Measurements from ENCODE around the gene GOLGA8R. TPM values are rescaled to one million over a fixed set of nuclear protein-coding genes. Genes with fewer than 3 reads are reported as not detected.
"Not testable (repeated sequence)": the region's sequence is repeated elsewhere in the genome, so short reads cannot be mapped to it uniquely, and the experiment has no call there.

GOLGA8R gene
- total RNA-seq, 2 experiments from 2014 or later, result 0.75 to 1.3 TPM

DNA sequence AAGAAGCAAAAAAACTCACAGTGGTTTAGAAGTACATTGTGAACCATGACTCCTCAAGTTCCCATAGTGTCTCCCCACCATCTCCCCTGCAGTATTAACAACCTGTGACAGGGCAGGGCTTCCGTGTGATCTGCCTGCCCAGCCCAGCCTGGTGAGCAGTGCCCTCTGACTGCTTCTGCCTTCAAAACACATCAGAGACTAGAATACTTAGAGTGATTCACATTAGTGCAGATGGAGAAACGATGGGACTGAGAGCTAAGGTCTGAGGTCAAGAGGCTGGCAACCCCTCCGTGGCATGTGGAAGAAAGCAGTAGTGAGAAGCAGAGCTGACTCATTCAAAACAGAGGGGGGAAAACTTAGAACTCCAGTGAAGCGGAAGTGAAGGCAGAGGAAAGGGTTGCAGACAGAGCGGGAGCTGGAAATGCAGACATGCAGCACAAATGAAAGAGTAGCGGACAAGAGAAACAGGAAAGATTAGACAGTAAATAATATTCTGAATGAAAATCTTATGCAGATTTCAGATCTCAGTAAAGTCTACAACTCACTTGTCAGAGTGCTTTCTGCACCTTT lies 27.7 kb downstream of the GOLGA8R start:
- H3K27me3 Mint-ChIP-seq; ATAC-seq; DNase-seq; H3K9me3 Mint-ChIP-seq (ENCODE audit: low read depth); H3K4me3 Mint-ChIP-seq; POLR2A ChIA-PET; intact Hi-C loops (cut with DNase I, micrococcal nuclease); H3K27ac Mint-ChIP-seq; H3K4me1 Mint-ChIP-seq; H3K36me3 Mint-ChIP-seq (ENCODE audit: low read depth); CTCF ChIA-PET: not testable (repeated sequence)

DNA sequence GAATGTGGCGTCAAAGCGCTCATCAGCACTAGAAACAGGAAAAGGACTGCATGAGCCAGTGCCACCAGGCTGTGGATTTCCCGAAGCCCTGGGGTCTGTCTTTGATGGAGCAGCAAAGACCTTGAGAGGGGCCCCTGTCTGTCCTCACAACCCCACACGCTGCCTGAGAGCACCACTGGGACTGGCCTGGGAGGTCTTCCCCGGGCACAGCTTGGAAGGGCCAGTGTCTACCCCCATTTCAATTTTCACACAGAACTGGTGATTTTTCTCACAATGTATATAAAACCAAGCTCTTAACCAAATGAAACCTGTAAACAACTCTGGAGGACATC lies 37.0 kb downstream of the GOLGA8R start:
- CTCF ChIA-PET; DNase-seq; H3K27ac Mint-ChIP-seq; POLR2A ChIA-PET; H3K9me3 Mint-ChIP-seq (ENCODE audit: low read depth); H3K27me3 Mint-ChIP-seq; intact Hi-C loops (cut with DNase I, micrococcal nuclease); H3K36me3 Mint-ChIP-seq (ENCODE audit: low read depth); H3K4me1 Mint-ChIP-seq; H3K4me3 Mint-ChIP-seq; ATAC-seq: not testable (repeated sequence)

DNA sequence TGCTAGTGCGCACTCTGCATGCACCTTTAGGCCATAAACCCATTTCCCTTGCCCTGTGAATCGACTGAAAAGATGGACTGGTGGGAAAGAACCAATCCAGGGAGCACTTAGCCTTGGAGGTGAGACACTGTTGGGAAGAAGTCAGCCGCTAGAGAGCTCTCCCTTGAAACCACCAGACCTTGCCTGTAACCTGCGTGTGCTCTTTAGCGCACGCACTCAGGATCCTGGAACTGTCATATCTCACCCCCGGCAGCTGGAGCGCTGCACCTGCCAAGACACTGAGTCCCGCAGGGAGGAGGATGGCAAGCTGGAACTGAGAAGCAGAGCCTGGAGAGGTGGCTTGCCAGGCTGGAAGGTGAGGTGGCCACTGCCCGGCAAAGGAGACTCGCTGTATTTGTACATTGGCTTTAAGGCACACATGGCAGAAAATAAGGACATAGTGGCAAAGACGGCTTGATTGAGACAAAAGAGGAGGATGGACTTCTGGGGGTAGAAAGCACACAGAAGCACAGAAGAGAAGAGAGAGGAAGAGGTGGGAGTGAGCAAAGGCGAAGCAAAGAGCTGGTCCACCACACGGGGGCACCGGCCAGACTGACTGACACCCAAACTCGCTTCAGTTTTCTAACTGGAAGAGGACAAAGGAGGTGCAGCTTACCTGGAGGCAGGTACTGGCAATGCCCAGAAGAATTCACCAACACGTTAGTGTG lies 37.5 kb downstream of the GOLGA8R start:
- H3K27ac Mint-ChIP-seq; H3K9me3 Mint-ChIP-seq (ENCODE audit: low read depth); H3K36me3 Mint-ChIP-seq (ENCODE audit: low read depth); ATAC-seq; DNase-seq; H3K27me3 Mint-ChIP-seq; CTCF ChIA-PET; POLR2A ChIA-PET; intact Hi-C loops (cut with DNase I, micrococcal nuclease); H3K4me1 Mint-ChIP-seq; H3K4me3 Mint-ChIP-seq: not testable (repeated sequence)

DNA sequence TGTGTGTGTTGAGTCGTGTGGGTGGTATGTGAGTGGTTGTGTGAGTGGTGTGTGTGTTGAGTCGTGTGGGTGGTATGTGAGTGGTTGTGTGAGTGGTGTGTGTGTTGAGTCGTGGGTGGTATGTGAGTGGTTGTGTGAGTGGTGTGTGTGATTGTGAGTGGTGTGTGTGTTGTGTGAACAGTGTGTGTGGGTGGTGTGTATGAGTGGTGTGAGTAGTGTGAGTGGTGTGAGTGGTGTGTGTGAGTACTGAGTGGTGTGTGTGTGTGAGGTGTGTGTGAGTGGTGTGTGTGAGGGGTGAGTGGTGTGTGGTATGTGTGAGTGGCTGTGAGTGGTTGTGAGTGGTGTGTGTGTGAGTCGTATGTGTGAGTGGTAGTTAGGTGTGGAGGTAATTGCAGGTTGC lies 38.2 kb downstream of the GOLGA8R start:
- CTCF ChIA-PET; H3K4me3 Mint-ChIP-seq; intact Hi-C loops (cut with DNase I, micrococcal nuclease): not testable (repeated sequence)

DNA sequence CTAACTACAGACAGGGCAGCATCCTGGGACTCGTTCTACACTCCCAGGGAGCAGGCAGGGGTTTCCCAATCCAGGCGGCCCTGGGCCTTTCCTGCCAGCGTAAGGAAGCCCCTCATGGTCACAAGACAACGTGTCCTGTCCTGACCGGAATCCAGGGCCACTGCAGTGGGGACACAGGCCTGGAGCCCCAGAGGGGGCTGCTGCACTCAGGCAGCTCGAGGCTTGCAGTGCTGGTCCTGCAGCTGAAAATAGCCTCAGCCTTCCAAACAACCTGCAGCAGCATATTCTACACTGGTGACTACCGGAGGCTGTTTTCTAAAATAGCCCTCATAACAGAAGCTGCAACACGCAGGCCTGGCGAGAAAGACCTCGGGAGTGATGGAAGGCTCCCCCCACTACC lies 39.2 kb downstream of the GOLGA8R start:
- H3K36me3 Mint-ChIP-seq (ENCODE audit: low read depth); H3K27ac Mint-ChIP-seq; H3K4me3 Mint-ChIP-seq; POLR2A ChIA-PET; CTCF ChIA-PET; H3K4me1 Mint-ChIP-seq; H3K9me3 Mint-ChIP-seq (ENCODE audit: low read depth); ATAC-seq; intact Hi-C loops (cut with DNase I, micrococcal nuclease); DNase-seq; H3K27me3 Mint-ChIP-seq: not testable (repeated sequence)

More for the DNA sequence above, 38.2 kb downstream of the GOLGA8R start:
- H3K27ac Mint-ChIP-seq; ATAC-seq; POLR2A ChIA-PET; DNase-seq; H3K4me1 Mint-ChIP-seq; H3K36me3 Mint-ChIP-seq (ENCODE audit: low read depth); H3K27me3 Mint-ChIP-seq; H3K9me3 Mint-ChIP-seq (ENCODE audit: low read depth): not testable (repeated sequence)

DNA sequence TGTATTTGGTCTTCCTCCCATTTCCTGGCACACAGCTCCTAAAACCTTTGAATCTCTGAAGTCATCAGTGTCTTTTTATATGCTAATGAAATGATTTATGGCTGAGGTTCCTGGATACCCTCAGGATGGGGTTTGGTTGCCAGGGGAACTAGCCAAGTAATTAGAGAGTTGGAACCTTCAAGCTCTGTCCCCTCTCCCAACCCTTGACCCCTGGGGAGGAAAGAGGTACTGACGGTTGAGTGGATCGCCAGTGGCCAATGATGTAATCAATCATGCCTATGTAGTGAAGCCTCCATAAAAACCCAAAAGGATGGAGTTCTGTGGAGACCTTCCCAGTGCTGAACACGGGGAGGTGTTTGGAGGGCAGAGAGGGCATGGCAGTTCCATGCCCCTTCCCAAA lies 45.8 kb downstream of the GOLGA8R start:
- H3K4me1 Mint-ChIP-seq; H3K27ac Mint-ChIP-seq; H3K9me3 Mint-ChIP-seq (ENCODE audit: low read depth); CTCF ChIA-PET; H3K27me3 Mint-ChIP-seq; DNase-seq; ATAC-seq; POLR2A ChIA-PET; H3K36me3 Mint-ChIP-seq (ENCODE audit: low read depth); intact Hi-C loops (cut with DNase I, micrococcal nuclease); H3K4me3 Mint-ChIP-seq: not testable (repeated sequence)

DNA sequence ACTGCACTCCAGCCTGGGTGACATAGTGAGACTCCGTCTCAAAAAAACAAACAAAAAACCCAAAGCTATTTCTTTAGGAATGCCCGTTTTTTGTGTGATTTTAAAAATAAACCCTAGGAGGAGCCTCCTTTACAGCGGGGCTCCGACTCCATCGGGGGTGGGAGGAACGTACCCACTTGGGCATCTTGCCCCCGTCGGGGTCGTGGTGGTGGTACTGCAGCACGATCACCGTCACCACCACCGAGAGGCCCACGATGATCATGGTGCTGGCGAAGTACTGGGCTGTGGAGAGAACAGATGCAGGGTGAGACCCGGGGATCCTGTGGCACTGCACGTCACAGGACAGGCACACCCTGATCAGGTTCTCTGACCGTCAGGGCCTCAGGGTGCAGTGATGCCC lies 46.8 kb downstream of the GOLGA8R start:
- H3K27me3 Mint-ChIP-seq; H3K9me3 Mint-ChIP-seq (ENCODE audit: low read depth); CTCF ChIA-PET; DNase-seq; H3K27ac Mint-ChIP-seq; ATAC-seq; POLR2A ChIA-PET; intact Hi-C loops (cut with DNase I, micrococcal nuclease); H3K4me1 Mint-ChIP-seq; H3K4me3 Mint-ChIP-seq; H3K36me3 Mint-ChIP-seq (ENCODE audit: low read depth): not testable (repeated sequence)

DNA sequence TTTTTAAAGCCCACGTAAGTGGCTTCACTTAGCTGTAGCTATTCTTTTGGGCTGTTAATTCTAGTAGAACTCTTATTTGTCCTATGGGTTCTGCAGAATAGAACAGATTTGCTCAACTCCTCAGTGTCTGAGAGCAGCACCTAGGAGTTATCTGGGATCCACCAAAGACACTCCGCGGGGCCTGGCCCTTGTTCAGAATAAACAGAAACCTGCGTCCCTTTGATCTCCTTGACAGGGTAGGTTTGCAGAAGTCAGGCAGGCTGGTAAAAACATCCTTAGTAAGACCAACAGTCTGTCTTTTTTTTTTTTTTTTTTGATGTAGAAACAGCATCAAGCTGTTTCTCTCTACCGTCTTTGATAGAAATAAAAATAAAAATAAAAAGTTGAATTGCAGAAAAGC lies 52.7 kb downstream of the GOLGA8R start:
- CTCF ChIA-PET, result not testable (repeated sequence)

DNA sequence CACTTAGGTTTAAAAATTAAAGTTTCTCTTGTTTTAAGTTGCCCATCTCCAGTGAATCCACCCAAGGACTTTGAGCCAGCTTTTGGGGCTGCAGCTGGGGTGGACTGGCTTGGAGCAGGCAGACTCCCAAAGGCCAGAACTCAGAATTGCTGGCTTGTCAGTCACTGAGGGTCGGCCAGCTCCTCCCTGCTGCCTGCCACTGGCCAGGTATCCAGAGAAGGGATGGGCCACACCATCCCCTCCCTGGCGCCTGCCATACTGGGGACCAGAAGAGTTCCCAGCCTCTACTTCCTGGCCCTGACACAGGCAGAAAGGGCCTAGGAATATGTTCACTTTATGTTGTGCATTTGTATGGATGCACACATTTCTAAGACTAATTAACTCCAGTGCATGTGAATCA lies 53.1 kb downstream of the GOLGA8R start:
- H3K27me3 Mint-ChIP-seq; CTCF ChIA-PET; H3K9me3 Mint-ChIP-seq (ENCODE audit: low read depth); intact Hi-C loops (cut with DNase I, micrococcal nuclease); H3K4me3 Mint-ChIP-seq; H3K36me3 Mint-ChIP-seq (ENCODE audit: low read depth); DNase-seq; H3K4me1 Mint-ChIP-seq; POLR2A ChIA-PET; H3K27ac Mint-ChIP-seq; ATAC-seq: not testable (repeated sequence)

More for the DNA sequence above, 52.7 kb downstream of the GOLGA8R start:
- DNase-seq; POLR2A ChIA-PET; H3K36me3 Mint-ChIP-seq (ENCODE audit: low read depth); ATAC-seq; intact Hi-C loops (cut with DNase I, micrococcal nuclease); H3K4me3 Mint-ChIP-seq; H3K27ac Mint-ChIP-seq; H3K4me1 Mint-ChIP-seq; H3K9me3 Mint-ChIP-seq (ENCODE audit: low read depth); H3K27me3 Mint-ChIP-seq: not testable (repeated sequence)

DNA sequence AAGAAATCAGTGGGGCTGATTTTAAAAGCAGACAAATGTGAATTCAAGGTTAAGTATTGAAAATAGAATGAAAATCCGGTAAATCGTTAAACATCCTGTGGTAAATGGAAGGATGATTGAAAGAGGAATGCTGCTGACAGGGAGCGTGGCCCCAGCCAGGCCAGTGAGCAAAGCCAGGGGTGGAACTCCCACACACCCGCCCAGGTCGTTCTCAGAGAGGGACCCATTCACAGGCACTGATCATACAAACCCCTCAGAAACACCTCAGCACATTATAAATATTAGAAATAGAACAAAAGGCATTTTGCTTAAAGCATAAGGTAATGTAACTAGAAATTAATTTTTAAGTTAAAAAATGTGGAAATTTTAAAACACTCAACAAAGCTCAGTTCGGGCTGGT lies 59.0 kb downstream of the GOLGA8R start:
- intact Hi-C loops (cut with DNase I, micrococcal nuclease); H3K36me3 Mint-ChIP-seq (ENCODE audit: low read depth); H3K27ac Mint-ChIP-seq; H3K4me1 Mint-ChIP-seq; H3K4me3 Mint-ChIP-seq; DNase-seq; POLR2A ChIA-PET; ATAC-seq; CTCF ChIA-PET; H3K27me3 Mint-ChIP-seq; H3K9me3 Mint-ChIP-seq (ENCODE audit: low read depth): not testable (repeated sequence)
